HepG2 (cell line): ENCODE results near the gene SUSD6. TPM values are rescaled to one million over a fixed set of nuclear protein-coding genes. Genes with fewer than 3 reads are reported as not detected.
A peak's percentile ranks its signal among the peaks of the same experiment; 100 is the strongest.

Source experiments
- ATAC-seq: fragments of 200-7000 bp; cut with Tn5 transposase; 3 replicates; pipeline ENCODE4 v1.9.1; 2020; ENCODE audit warnings: mild to moderate bottlenecking, moderate library complexity
- BruUV-seq: library from RNA; stranded (reverse); fragments of 400-500 nt; replicated peaks from 2 replicates; lab custom pipeline; 2021; lab: Mats Ljungman, UMichigan
- CTCF ChIA-PET: fragments of 300-600 bp; formaldehyde crosslinking; extraction: SDS; loops from one replicate; lab custom pipeline; 2021; ENCODE audit warnings: low total read pairs, inconsistent platforms, low intra/inter-chr PET ratio; lab: Yijun Ruan, JAX
- POLR2A ChIA-PET: fragments of 350-600 bp; sonication (Branson Sonifier 250); formaldehyde crosslinking; loops from one replicate; lab custom pipeline; 2020; ENCODE audit warnings: antibody characterized with exemption, inconsistent platforms; lab: Yijun Ruan, JAX
- DNase-seq: peaks from one replicate; pipeline ENCODE4 v3.0.0-alpha.2; 2015; ENCODE audit warnings: low spot score
- FAIRE-seq: peaks from 3 replicates; lab custom pipeline; 2011; peaks lifted over from hg19 to GRCh38; lab: Jason Lieb, UNC
- H2AFZ ChIP-seq: one replicate; pipeline ENCODE4 v1.6.1; 2011; ENCODE audit warnings: low read length, inconsistent platforms
- H3K27ac ChIP-seq: fragments of 300-600 bp; 3 replicates; pipeline ENCODE4 v1.8.0; 2011; ENCODE audit warnings: mixed run types, mild to moderate bottlenecking, mixed read lengths, low read length, inconsistent platforms; ENCODE audit not compliant: insufficient read depth; ENCODE audit errors: extremely low read length
- H3K27me3 ChIP-seq, 2 experiments: fragments of 200-600 bp in 1 of 2; 2 replicates in 1 of 2; 3 replicates in 1 of 2; pipeline versions ENCODE4 v1.6.0 to v1.8.0; 2011; ENCODE audit warnings: low read length in 2 of 2, mild to moderate bottlenecking in 2 of 2, moderate library complexity in 2 of 2, inconsistent platforms in 1 of 2; ENCODE audit not compliant: insufficient read depth in 2 of 2, control insufficient read depth in 1 of 2
- H3K36me3 ChIP-seq, 2 experiments: fragments of 200-600 bp in 1 of 2; replicated peaks in 1 of 2; 2 replicates in 1 of 2; 3 replicates in 1 of 2; pipeline versions ENCODE4 v1.5.1 to v1.8.0; 2011; ENCODE audit warnings: low read length in 2 of 2, inconsistent platforms in 1 of 2; ENCODE audit not compliant: insufficient read depth in 2 of 2, control insufficient read depth in 1 of 2
- H3K4me1 ChIP-seq: 2 replicates; pipeline ENCODE4 v1.5.1; 2012; ENCODE audit warnings: low read length, inconsistent platforms; ENCODE audit not compliant: insufficient read depth
- H3K4me2 ChIP-seq: 2 replicates; pipeline ENCODE4 v1.6.0; 2011; ENCODE audit warnings: low read depth, low read length, inconsistent platforms
- H3K4me3 ChIP-seq, 3 experiments: fragments of 200-600 bp in 1 of 3; sonication (generic), shearing (Covaris generic) in 1 of 3; replicated peaks in 1 of 3; 2 replicates each; pipeline ENCODE4 v1.5.1; 2011 to 2016; ENCODE audit warnings: low read length in 3 of 3, inconsistent platforms in 2 of 3, low read depth in 2 of 3, mild to moderate bottlenecking in 2 of 3, control low read depth in 1 of 3, mixed read lengths in 1 of 3; ENCODE audit not compliant: insufficient read depth in 1 of 3
- H3K79me2 ChIP-seq: one replicate; pipeline ENCODE4 v1.6.1; 2011; ENCODE audit warnings: low read length, inconsistent platforms; ENCODE audit not compliant: insufficient read depth
- H3K9ac ChIP-seq: 2 replicates; pipeline ENCODE4 v1.6.0; 2011; ENCODE audit warnings: mild to moderate bottlenecking, low read depth, low read length, inconsistent platforms; ENCODE audit not compliant: insufficient read depth
- H3K9me3 ChIP-seq: 2 replicates; pipeline ENCODE4 v1.5.1; 2012; ENCODE audit warnings: mild to moderate bottlenecking, low read length
- H4K20me1 ChIP-seq: 2 replicates; pipeline ENCODE4 v1.6.0; 2011; ENCODE audit warnings: inconsistent platforms, mild to moderate bottlenecking, low read length, moderate library complexity; ENCODE audit not compliant: insufficient read depth
- ARID5B ChIP-seq: IDR thresholded peaks from 2 replicates; pipeline ENCODE4 v1.4.0; 2020; ENCODE audit warnings: mild to moderate bottlenecking, missing genetic modification reagents
- ATF1 ChIP-seq: IDR thresholded peaks from 2 replicates; pipeline ENCODE4 v1.6.1; 2016; ENCODE audit warnings: mild to moderate bottlenecking, control low read depth
- EED ChIP-seq: sonication (generic); formaldehyde crosslinking; IDR thresholded peaks from 2 replicates; pipeline ENCODE4 v1.5.0; 2020; ENCODE audit warnings: mild to moderate bottlenecking, missing genetic modification reagents
- FOXK1 ChIP-seq: sonication (generic); formaldehyde crosslinking; IDR thresholded peaks from 2 replicates; pipeline ENCODE4 v1.4.0; 2020; ENCODE audit warnings: low read depth, missing genetic modification reagents, borderline replicate concordance
- GABPA ChIP-seq, 2 experiments: IDR thresholded peaks; 2 replicates each; pipeline ENCODE4 v1.6.1; 2011 to 2016; ENCODE audit warnings: low read depth in 2 of 2, low read length in 1 of 2, missing biosample characterization in 1 of 2, missing genetic modification characterization in 1 of 2
- HDAC2 ChIP-seq: sonication (generic); formaldehyde crosslinking; IDR thresholded peaks from 2 replicates; pipeline ENCODE4 v1.4.0; 2020; ENCODE audit warnings: missing genetic modification reagents
- HMG20A ChIP-seq: IDR thresholded peaks from 2 replicates; pipeline ENCODE4 v1.6.1; 2016; ENCODE audit warnings: borderline replicate concordance
- MAFF ChIP-seq: IDR thresholded peaks from 2 replicates; pipeline ENCODE4 v1.6.1; 2011; ENCODE audit warnings: low read depth, low read length, improper control_type of control experiment
- MAFK ChIP-seq, 2 experiments: IDR thresholded peaks in 1 of 2; conservative IDR thresholded peaks in 1 of 2; 2 replicates each; pipeline ENCODE4 v1.6.1; 2011; ENCODE audit warnings: improper control_type of control experiment in 2 of 2, low read length in 2 of 2
- MEF2D ChIP-seq: sonication (generic); formaldehyde crosslinking; IDR thresholded peaks from 2 replicates; pipeline ENCODE4 v1.5.1; 2020; ENCODE audit warnings: mild to moderate bottlenecking, missing genetic modification reagents
- MIXL1 ChIP-seq: IDR thresholded peaks from 2 replicates; pipeline ENCODE4 v1.6.1; 2016
- NCOR1 ChIP-seq: fragments of 200-600 bp; sonication (generic); IDR thresholded peaks from 2 replicates; pipeline ENCODE4 v1.7.0; 2017; ENCODE audit warnings: antibody characterized with exemption, low read length, borderline replicate concordance
- NFKBIZ ChIP-seq: IDR thresholded peaks from 2 replicates; pipeline ENCODE4 v1.6.1; 2018; ENCODE audit warnings: missing genetic modification reagents, missing compliant biosample characterization
- PHF20 ChIP-seq: sonication (generic); formaldehyde crosslinking; IDR thresholded peaks from 2 replicates; pipeline ENCODE4 v1.5.0; 2020; ENCODE audit warnings: mild to moderate bottlenecking, missing genetic modification reagents
- SAP130 ChIP-seq: IDR thresholded peaks from 2 replicates; pipeline ENCODE4 v1.6.1; 2016; ENCODE audit warnings: low read depth
- ZNF335 ChIP-seq: sonication (generic); formaldehyde crosslinking; IDR thresholded peaks from 2 replicates; pipeline ENCODE4 v1.4.0; 2020; ENCODE audit warnings: missing genetic modification reagents
- ZNF563 ChIP-seq: sonication (generic); formaldehyde crosslinking; IDR thresholded peaks from 2 replicates; pipeline ENCODE4 v1.8.0; 2022; ENCODE audit warnings: mild to moderate bottlenecking, moderate library complexity, missing genetic modification reagents
- WGBS: methylation state at CpG from one replicate; pipeline ENCODE4 v1.1.6; 2017; ENCODE audit warnings: low lambda C conversion rate; 5-methylcytosine and 5-hydroxymethylcytosine counted together
- in situ Hi-C: cut with HindIII; loops from 2 replicates; pipeline ENCODE4 v1.10.0; 2017; ENCODE audit warnings: low pct_unique_long_range_greater_than_20kb; ENCODE audit not compliant: extremely low pct_ligation_motif_present
- intact Hi-C: fragments of 100-400 bp; cut with micrococcal nuclease; formaldehyde crosslinking; loops from one replicate; pipeline ENCODE4 v1.10.0; 2022; ENCODE audit not compliant: unreplicated experiment
- polyA plus RNA-seq, 8 experiments: library from polyadenylated mRNA; depleted of rRNA in 3 of 8; stranded (reverse) in 7 of 8; unstranded in 1 of 8; fragments of >200 nt; fragmentation: Illumina TruSeq in 4 of 8; extraction: Trizol in 4 of 8; gene quantifications; 2 replicates each; pipeline versions ENCODE4 v1.2.1 to v1.2.3, GENCODE V29; 2011 to 2016; ENCODE audit warnings: low read depth in 4 of 8, missing spikeins in 1 of 8, mixed read lengths in 1 of 8; ENCODE audit not compliant: insufficient read depth in 1 of 8
- total RNA-seq, 5 experiments: library from RNA; depleted of rRNA; stranded (reverse); fragments of >200 nt; fragmentation: Illumina TruSeq; extraction: Trizol; gene quantifications; 2 replicates each; pipeline ENCODE4 v1.2.3, GENCODE V29; 2016; ENCODE audit warnings: low read depth in 1 of 5

The SUSD6 gene
- total and polyA plus RNA-seq, 2 of the 13 experiments (the other 11 are each of a cell fraction or from before 2014, with no cell fraction given): 7.2 to 7.4 TPM

- H4K20me1 ChIP-seq: no peaks in the 10 kb centered on the region
- peak; percentile 83 for DNase-seq
- H3K27ac ChIP-seq: peak overlapping the region; percentile 71
- CTCF ChIA-PET: no interaction called here
- no peaks in the 10 kb centered on the region for H3K9me3 ChIP-seq
- in situ Hi-C loops (no loop called here), intact Hi-C loops (loop anchor here (5.0 kb wide), 1 partner anchor 74 kb away; no protein-coding TSS in a partner anchor)
- no peaks in the 10 kb centered on the region for H3K36me3 ChIP-seq
- H3K4me3 ChIP-seq: peak overlapping the region; percentile 32 to 53 (median 34)
- peak; percentile 78 for FAIRE-seq
- 3% methylated on average over 6 of the region's 6 CpGs for WGBS
- peak overlapping the region; percentile 66 for H3K4me2 ChIP-seq
- POLR2A ChIA-PET: interaction anchor here (0.9 to 2.2 kb wide), 13 partner anchors 9 to 202 kb away, joined by 3 to 19 read pairs (median 5); partner anchors contain the start of genes SRSF5 and SUSD6
- H3K79me2 ChIP-seq: peaks cover 32% of the 10 kb centered on the region
- TSS peak; percentile 53 for BruUV-seq
- H3K4me1 ChIP-seq: peaks cover 72% of the 10 kb centered on the region
- peak; percentile 92 for ATAC-seq
- H2AFZ ChIP-seq: no peak overlapping the region
- H3K9ac ChIP-seq: peak overlapping the region; percentile 51
- no peaks in the 10 kb centered on the region for H3K27me3 ChIP-seq
- TF ChIP-seq ZNF563 (CRISPR knock-in tag): no peak
- no peak for TF ChIP-seq GABPA (IDR thresholded peaks at IDR 0.05; ENCODE audit: low read depth, low read length)
- TF ChIP-seq GABPA (CRISPR knock-in tag; IDR thresholded peaks at IDR 0.05; ENCODE audit: low read depth): peak; percentile 28; the same call in 1 of the 2 replicates
- TF ChIP-seq ARID5B: peak; percentile 61; the same call in 1 of the 2 replicates
- peak; percentile 65 for TF ChIP-seq MEF2D
- peak; percentile 68 for TF ChIP-seq MAFF
- peak; percentile 48 for TF ChIP-seq SAP130 (CRISPR knock-in tag)
- peak; percentile 22 to 24; a peak in 2 of 4 replicates for TF ChIP-seq MAFK (conservative IDR thresholded peaks at IDR 0.05 in 1 of 2, IDR thresholded peaks at IDR 0.05 in 1 of 2; ENCODE audit: low read length in 2 of 2)
- TF ChIP-seq ATF1 (CRISPR knock-in tag): peak; percentile 49
- no peak for TF ChIP-seq EED (CRISPR knock-in tag)
- peak; percentile 43; the same call in 1 of the 2 replicates for TF ChIP-seq FOXK1
- peak; percentile 47; the same call in 1 of the 2 replicates for TF ChIP-seq PHF20 (CRISPR knock-in tag)
- TF ChIP-seq MIXL1 (CRISPR knock-in tag): no peak
- TF ChIP-seq NCOR1: peak; percentile 81; the same call in 1 of the 2 replicates
- TF ChIP-seq NFKBIZ (CRISPR knock-in tag): peak; percentile 9; the same call in 1 of the 2 replicates
- 0 out of 2 replicates have a peak, but pooled peaks have one; percentile 14 for TF ChIP-seq ZNF335 (CRISPR knock-in tag)
- TF ChIP-seq HDAC2 (CRISPR knock-in tag): peak; percentile 13; the same call in 1 of the 2 replicates
- 0 out of 2 replicates have a peak, but pooled peaks have one; percentile 11 for TF ChIP-seq HMG20A (CRISPR knock-in tag)
Measured at GRCh38 chr14:69648480-69649451, 37.4 kb downstream of the SUSD6 start.
